LHCN-M2 (cell line): ENCODE results near the gene SLC38A10. TPM values are rescaled to one million over a fixed set of nuclear protein-coding genes. Genes with fewer than 3 reads are reported as not detected.

ENCODE experiments used
- total RNA-seq: library from RNA; depleted of rRNA; stranded (reverse); fragments of >200 nt; gene quantifications from 2 replicates; pipeline ENCODE4 v1.2.3, GENCODE V29; 2014; rRNA removed

Gene SLC38A10
- total RNA-seq, 1 experiment from 2014 or later: 81.5 TPM

Other genes starting within 250 kb of the SLC38A10 start
- gene PVALEF, start 129.8 kb downstream of the SLC38A10 start, total RNA-seq: not detected in 2 replicates
- gene AATK, start 129.1 kb downstream of the SLC38A10 start, total RNA-seq: 0.06 and 0.23 TPM in 2 replicates
- 16.4 and 18.6 TPM in 2 replicates for gene CEP131, start 72.3 kb downstream of the SLC38A10 start, total RNA-seq
- 27.7 and 30.0 TPM in 2 replicates for gene TEPSIN, start 56.3 kb downstream of the SLC38A10 start, total RNA-seq
- gene NDUFAF8, start 56.0 kb downstream of the SLC38A10 start, total RNA-seq: 39.9 and 47.0 TPM in 2 replicates
- gene BAHCC1, start 100.2 kb upstream of the SLC38A10 start, total RNA-seq: 4.9 and 6.6 TPM in 2 replicates
- 6,893 and 8,596 TPM in 2 replicates for gene ACTG1, start 217.5 kb upstream of the SLC38A10 start, total RNA-seq
- gene FSCN2, start 233.1 kb upstream of the SLC38A10 start, total RNA-seq: 0.26 and 0.29 TPM in 2 replicates